ENCODE data around the gene LGR5.
A peak's percentile ranks its signal among the peaks of the same experiment; 100 is the strongest.

Gene LGR5

GRCh38 chr12:71536939-71537622, 97.5 kb downstream of the LGR5 start:
- H3K4me3 ChIP-seq (ENCODE audit: low read length): no peak overlapping the region
- no peak for DNase-seq (ENCODE audit: low read depth)
- TF ChIP-seq CTCF (IDR thresholded peaks at IDR 0.05; ENCODE audit: insufficient read depth, low read depth, low read length, missing control alignments): no peak

DNA sequence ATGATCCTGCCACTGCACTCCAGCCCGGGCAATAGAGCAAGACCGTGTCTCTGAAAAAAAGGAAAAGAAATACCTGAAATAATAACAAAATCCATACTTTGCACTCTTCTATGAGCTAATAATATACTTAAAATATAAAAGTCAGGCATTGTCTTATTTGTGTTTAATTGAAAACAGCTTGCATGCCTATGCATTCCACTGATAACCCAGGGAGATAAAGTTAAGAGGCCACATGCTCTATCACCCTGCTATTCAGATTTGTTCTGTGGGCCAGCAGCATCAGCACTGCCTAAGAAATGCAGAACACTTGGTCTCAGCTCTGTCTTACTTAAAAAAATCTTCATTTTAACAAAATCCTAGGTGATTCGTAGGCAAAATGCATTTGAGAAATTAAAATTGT, 99.2 kb downstream of the LGR5 start:
- no peak for TF ChIP-seq CTCF (IDR thresholded peaks at IDR 0.05; ENCODE audit: insufficient read depth, low read depth, low read length, missing control alignments)
- DNase-seq (ENCODE audit: low read depth): no peak
- H3K4me3 ChIP-seq (ENCODE audit: low read length): no peak overlapping the region

- TF ChIP-seq CTCF (IDR thresholded peaks at IDR 0.05; ENCODE audit: insufficient read depth, low read depth, low read length, missing control alignments): no peak
- no peak for DNase-seq (ENCODE audit: low read depth)
Measured at GRCh38 chr12:71541583-71541982, 102.0 kb downstream of the LGR5 start.

DNA sequence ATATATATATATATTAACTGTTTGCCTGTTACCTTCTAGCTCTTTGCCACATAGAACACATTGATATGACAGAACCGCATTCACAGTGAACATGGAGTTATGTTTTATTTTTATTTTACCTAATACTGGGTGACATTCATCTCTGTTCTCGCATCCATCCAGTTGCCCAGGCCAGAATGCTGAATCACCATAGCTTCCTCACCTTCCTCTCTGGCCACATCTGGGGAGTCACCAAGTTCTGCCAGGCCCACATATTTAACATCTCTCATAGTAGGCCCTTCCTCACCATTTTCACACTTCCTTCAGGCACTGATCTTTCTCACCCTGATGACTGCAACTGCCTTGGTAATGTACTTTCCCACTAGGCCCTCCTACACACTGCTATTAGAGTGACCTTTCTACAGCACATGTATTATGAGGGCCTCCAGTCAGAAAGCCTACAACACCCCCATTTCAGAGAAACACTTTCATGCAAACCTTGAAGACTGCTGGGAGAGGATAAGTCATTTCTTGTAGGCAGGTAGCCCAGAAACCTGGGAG, 106.8 kb downstream of the LGR5 start:
- no peak overlapping the region for H3K4me3 ChIP-seq (ENCODE audit: low read length)
- no peak for TF ChIP-seq CTCF (IDR thresholded peaks at IDR 0.05; ENCODE audit: insufficient read depth, low read depth, low read length, missing control alignments)
- no peak for DNase-seq (ENCODE audit: low read depth)

More at GRCh38 chr12:71541583-71541982, 102.0 kb downstream of the LGR5 start:
- H3K4me3 ChIP-seq (ENCODE audit: low read length): no peak overlapping the region

DNA sequence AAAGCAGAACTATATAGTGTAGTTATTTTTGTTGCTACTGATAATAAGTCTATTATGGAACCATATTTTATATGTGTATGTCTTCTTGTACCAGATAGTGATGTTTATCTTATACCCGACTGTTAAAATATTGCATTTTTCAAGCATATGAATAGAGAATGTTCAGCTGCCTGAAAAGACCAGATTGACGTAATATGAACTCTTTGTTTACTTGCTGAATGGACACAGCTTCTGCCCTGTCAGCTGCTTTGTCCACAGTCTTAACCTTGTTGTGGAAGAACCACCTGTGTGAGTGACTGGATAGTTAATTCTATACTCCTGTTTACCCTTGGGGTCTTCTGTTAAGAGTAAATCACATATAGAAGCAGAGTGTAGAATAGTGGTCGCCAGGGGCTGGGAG, 109.3 kb downstream of the LGR5 start:
- DNase-seq (ENCODE audit: low read depth): no peak
- no peak overlapping the region for H3K4me3 ChIP-seq (ENCODE audit: low read length)
- no peak for TF ChIP-seq CTCF (IDR thresholded peaks at IDR 0.05; ENCODE audit: insufficient read depth, low read depth, low read length, missing control alignments)

DNA sequence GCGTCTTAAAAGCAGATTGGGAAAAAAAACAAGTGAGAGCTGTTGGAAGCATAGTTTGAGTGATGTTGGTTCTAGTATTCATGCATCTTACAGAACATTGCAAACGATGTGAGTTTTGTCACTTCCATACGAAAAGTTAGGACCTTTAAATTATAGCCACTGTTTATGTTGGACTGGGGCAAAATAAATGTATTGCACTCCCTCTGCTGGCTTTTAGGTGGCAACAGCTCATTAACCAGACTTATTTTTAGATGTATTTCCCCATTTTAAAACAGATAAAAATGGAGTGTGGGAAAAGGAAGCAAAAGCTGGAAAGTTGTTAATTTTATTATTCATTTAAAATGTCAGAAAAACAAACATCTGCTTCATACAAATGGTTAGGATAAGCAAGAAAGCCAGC, 111.9 kb downstream of the LGR5 start:
- peak; percentile 33 for DNase-seq (ENCODE audit: low read depth)
- peak; percentile 48 for TF ChIP-seq CTCF (IDR thresholded peaks at IDR 0.05; ENCODE audit: insufficient read depth, low read depth, low read length, missing control alignments)
- no peak overlapping the region for H3K4me3 ChIP-seq (ENCODE audit: low read length)
